ENCODE measurements around the gene CCL2. TPM values are rescaled to one million over a fixed set of nuclear protein-coding genes. Genes with fewer than 3 reads are reported as not detected.
A peak's percentile ranks its signal among the peaks of the same experiment; 100 is the strongest.

CCL2 gene
- total RNA-seq, 1 experiment from 2014 or later: not detected

GRCh38 chr17:34234616-34235015 lies 20.5 kb upstream of the CCL2 start:
- in situ Hi-C loops (cut with HindIII; ENCODE audit: low pct_unique_long_range_greater_than_20kb, low sequenced_read_pairs): no loop called here
- no peak for DNase-seq (ENCODE audit: low read depth, low spot score)

DNA sequence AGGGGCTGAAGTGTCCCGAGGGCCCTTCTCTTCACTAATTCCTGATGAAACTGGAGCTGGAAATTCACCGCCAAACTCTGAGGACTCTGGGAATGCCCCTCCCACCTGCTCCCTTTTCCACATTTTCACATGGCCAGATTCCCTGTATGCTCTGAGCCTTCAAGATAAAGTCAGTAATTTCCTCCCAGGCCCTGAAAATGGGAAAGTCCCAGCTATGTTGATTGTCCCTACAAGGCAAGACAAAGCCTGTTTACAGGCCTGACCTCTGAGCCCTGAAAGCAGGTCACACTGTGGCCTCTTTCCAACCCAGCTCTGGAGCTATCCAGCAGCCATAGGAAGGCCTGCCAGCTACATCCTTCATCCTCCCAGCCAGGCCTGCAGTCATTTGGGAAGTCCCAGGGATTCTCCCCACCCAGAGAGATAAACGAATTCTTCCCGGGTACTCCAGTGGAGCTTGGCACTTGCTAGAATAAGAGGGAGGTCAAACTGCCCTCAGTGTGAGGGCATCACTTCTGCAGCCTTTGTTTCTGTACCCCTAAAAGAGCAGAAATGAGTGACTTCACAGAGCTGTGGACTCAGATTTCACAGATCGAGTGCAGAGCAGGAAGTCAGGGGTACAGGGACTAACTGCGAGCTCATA lies 19.6 kb upstream of the CCL2 start:
- in situ Hi-C loops (cut with HindIII; ENCODE audit: low pct_unique_long_range_greater_than_20kb, low sequenced_read_pairs): no loop called here
- no peak for DNase-seq (ENCODE audit: low read depth, low spot score)

- no peak for DNase-seq (ENCODE audit: low read depth, low spot score)
- in situ Hi-C loops (cut with HindIII; ENCODE audit: low pct_unique_long_range_greater_than_20kb, low sequenced_read_pairs): no loop called here
Measured at GRCh38 chr17:34236281-34236892, 18.7 kb upstream of the CCL2 start.

DNA sequence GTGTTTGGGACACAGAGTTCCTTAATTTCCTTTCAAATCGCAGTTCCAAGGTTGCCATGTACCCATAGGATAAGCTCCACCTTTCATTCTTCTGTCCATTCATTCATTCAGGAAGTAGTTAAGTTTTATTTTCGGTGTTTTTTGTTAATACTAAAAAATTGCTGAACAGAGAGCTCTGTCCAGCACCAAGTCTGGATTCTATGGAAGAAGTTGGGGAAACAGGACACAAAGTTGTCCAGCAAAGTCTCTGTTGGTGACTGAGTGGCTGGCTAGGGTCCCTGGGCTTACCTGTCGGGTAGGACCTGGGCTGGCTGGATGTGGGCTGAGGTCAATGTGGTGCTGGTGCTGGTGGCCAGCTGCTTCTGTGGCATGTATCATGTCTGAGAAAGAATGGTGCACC lies 17.6 kb upstream of the CCL2 start:
- DNase-seq (ENCODE audit: low read depth, low spot score): no peak
- in situ Hi-C loops (cut with HindIII; ENCODE audit: low pct_unique_long_range_greater_than_20kb, low sequenced_read_pairs): no loop called here

GRCh38 chr17:34241062-34241461 lies 14.0 kb upstream of the CCL2 start:
- in situ Hi-C loops (cut with HindIII; ENCODE audit: low pct_unique_long_range_greater_than_20kb, low sequenced_read_pairs): no loop called here
- DNase-seq (ENCODE audit: low read depth, low spot score): no peak

GRCh38 chr17:34242587-34243363 lies 12.3 kb upstream of the CCL2 start:
- no peak for DNase-seq (ENCODE audit: low read depth, low spot score)
- in situ Hi-C loops (cut with HindIII; ENCODE audit: low pct_unique_long_range_greater_than_20kb, low sequenced_read_pairs): no loop called here

DNA sequence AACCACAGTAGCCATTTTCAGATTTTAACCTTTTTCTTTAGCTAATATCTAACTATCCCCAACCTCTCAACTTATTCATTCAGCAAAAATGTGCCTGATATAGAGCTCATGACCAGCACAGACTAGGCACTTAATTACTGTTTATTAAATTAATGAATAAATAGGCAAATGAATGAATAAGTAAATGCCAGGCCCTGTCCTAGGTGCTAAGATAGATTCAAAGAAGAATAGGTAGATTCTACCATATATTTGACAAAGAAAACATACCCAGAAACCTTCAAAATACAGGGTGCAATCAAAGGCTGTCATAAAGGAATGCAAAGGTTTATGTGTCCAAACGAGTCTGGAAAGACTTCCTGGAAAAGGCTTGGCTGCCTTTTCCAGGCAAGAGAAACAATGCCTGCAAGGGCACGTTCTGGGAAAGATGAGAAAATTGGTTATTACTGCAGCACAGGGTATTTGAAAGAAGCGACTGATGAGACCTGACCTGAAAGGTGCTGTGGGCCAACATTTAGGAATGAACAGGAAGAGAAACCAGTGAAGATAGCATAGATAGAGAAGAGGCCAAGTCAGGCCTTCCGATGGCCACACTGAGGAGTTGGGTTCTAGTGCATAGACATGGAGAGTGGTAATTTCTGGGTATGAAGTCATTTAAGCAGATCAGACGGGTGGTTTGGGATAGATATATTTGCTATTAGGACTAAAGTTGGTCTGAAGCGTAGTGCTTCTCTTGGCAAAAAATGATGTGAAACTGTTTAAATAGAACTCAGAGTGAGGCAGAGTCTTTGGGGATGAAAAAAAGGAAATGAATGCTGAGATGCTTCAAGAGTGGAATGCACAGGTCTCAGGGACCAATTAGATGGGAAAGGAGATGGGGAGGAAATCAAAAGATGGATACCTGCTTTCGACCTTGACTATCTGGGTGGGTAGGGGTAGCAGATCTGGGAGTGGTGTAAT lies 11.4 kb upstream of the CCL2 start:
- DNase-seq (ENCODE audit: low read depth, low spot score): no peak
- in situ Hi-C loops (cut with HindIII; ENCODE audit: low pct_unique_long_range_greater_than_20kb, low sequenced_read_pairs): no loop called here

GRCh38 chr17:34245351-34245905 lies 9.7 kb upstream of the CCL2 start:
- DNase-seq (ENCODE audit: low read depth, low spot score): no peak
- in situ Hi-C loops (cut with HindIII; ENCODE audit: low pct_unique_long_range_greater_than_20kb, low sequenced_read_pairs): no loop called here

- no peak for DNase-seq (ENCODE audit: low read depth, low spot score)
- in situ Hi-C loops (cut with HindIII; ENCODE audit: low pct_unique_long_range_greater_than_20kb, low sequenced_read_pairs): no loop called here
Measured at GRCh38 chr17:34246446-34246845, 8.6 kb upstream of the CCL2 start.

- in situ Hi-C loops (cut with HindIII; ENCODE audit: low pct_unique_long_range_greater_than_20kb, low sequenced_read_pairs): no loop called here
- no peak for DNase-seq (ENCODE audit: low read depth, low spot score)
Measured at GRCh38 chr17:34246881-34247280, 8.2 kb upstream of the CCL2 start.

GRCh38 chr17:34248511-34249024 lies 6.5 kb upstream of the CCL2 start:
- in situ Hi-C loops (cut with HindIII; ENCODE audit: low pct_unique_long_range_greater_than_20kb, low sequenced_read_pairs): no loop called here
- no peak for DNase-seq (ENCODE audit: low read depth, low spot score)

DNA sequence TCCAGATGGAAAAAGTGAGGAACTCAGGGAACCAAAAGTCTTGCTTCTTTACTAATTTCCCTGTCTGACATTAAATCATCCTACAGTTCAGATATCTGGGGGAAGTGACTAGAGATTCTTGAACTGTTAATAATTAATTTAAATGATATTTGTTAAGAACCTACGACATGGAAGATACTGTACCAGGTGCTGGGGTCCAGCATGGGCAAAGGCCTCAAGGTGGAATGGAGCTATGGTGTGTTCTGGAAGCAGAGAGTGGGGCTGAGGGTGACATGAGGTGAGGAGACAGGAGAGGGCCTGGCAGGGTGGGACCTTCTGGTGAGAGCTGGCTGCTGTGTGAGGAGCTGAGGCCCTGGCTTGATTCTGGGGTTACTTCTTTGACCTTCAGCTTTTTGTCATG lies 6.0 kb upstream of the CCL2 start:
- in situ Hi-C loops (cut with HindIII; ENCODE audit: low pct_unique_long_range_greater_than_20kb, low sequenced_read_pairs): no loop called here

DNA sequence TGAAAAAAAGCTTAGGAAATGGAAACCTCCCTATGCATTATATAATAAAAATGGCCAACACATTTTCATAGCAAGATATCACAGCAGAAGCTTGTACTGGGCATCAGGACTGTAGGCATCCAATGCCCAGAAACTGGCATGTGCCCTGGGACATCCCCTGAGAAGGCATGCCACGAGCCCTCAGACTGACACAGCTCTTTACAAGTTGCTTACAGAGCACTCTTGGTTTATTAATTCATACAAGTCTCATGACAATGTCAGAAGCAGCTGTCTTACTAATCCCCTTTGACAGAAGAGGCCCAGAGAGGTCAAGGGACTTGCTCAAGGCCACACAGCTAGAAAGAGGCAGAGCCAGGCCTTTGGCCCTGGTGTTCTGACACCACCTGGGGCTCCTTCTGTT lies 5.6 kb upstream of the CCL2 start:
- no peak for DNase-seq (ENCODE audit: low read depth, low spot score)
- in situ Hi-C loops (cut with HindIII; ENCODE audit: low pct_unique_long_range_greater_than_20kb, low sequenced_read_pairs): no loop called here

More for the DNA sequence above, 6.0 kb upstream of the CCL2 start:
- no peak for DNase-seq (ENCODE audit: low read depth, low spot score)

DNA sequence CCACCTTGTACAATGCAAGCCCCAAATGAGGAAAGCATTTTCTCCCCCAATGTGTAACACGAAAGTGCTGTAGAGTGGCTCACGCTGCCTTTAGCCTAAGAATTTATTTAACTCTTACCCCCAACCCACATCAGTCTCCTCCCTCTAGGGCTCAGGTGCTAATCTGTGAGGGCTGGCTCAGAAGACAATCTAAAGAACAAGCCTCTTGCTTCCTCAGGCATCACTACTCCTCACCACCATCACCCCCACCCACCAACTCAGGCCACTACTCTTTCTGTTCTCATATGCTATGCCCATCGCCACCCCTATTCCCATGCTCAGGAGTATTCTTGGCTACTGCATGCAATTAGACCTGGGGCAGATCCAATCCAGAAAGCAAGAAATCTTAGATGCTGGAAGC lies 3.9 kb upstream of the CCL2 start:
- in situ Hi-C loops (cut with HindIII; ENCODE audit: low pct_unique_long_range_greater_than_20kb, low sequenced_read_pairs): no loop called here
- no peak for DNase-seq (ENCODE audit: low read depth, low spot score)

DNA sequence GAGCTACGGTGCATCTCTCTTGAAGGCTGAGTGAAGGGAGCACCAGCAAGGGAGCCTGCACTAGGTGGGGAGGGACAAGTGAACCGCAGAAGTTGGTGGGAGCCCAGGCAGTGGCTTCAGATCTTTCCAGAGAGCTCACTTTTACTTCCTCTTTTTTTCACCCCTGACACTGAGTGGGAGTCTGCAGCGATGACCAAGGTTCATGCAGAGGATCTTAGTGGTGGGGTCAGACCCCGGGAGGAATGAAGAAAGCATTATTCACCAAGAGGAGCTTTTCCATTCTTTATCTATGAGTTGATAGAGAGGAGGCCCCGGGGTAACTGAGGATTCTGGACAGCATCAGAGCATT lies 3.0 kb upstream of the CCL2 start:
- in situ Hi-C loops (cut with HindIII; ENCODE audit: low pct_unique_long_range_greater_than_20kb, low sequenced_read_pairs): no loop called here
- DNase-seq (ENCODE audit: low read depth, low spot score): no peak

- in situ Hi-C loops (cut with HindIII; ENCODE audit: low pct_unique_long_range_greater_than_20kb, low sequenced_read_pairs): no loop called here
- DNase-seq (ENCODE audit: low read depth, low spot score): peak; percentile 8
Measured at GRCh38 chr17:34252444-34253138, 2.5 kb upstream of the CCL2 start.

GRCh38 chr17:34253139-34253525 lies 2.0 kb upstream of the CCL2 start:
- no peak for DNase-seq (ENCODE audit: low read depth, low spot score)
- in situ Hi-C loops (cut with HindIII; ENCODE audit: low pct_unique_long_range_greater_than_20kb, low sequenced_read_pairs): no loop called here

Measured in SK-MEL-5 (cell line).